SK-N-SH (cell line): Measurements from ENCODE around the gene PIBF1. TPM values are rescaled to one million over a fixed set of nuclear protein-coding genes. Genes with fewer than 3 reads are reported as not detected.

ENCODE experiments used
- CTCF ChIA-PET: fragments of 300-600, 350-600 bp; formaldehyde crosslinking; extraction: SDS; loops from one replicate; lab custom pipeline; 2021; lab: Yijun Ruan, JAX
- POLR2A ChIA-PET: fragments of 350-600 bp; sonication (Branson Sonifier 250); formaldehyde crosslinking; extraction: SDS; loops from one replicate; lab custom pipeline; 2020; ENCODE audit warnings: antibody characterized with exemption, inconsistent platforms; lab: Yijun Ruan, JAX
- DNase-seq: peaks from one replicate; pipeline ENCODE4 v3.0.0; 2012
- H2AFZ ChIP-seq: fragments of 200-600 bp; sonication (generic); 2 replicates; pipeline ENCODE4 v1.8.1; 2016; ENCODE audit warnings: antibody characterized with exemption, mild to moderate bottlenecking, low read depth
- H3F3A ChIP-seq: fragments of 200-600 bp; sonication (generic); replicated peaks from 2 replicates; pipeline ENCODE3; 2016; ENCODE audit warnings: antibody characterized with exemption, mild to moderate bottlenecking; ENCODE audit not compliant: insufficient read depth
- H3K27ac ChIP-seq, 2 experiments: fragments of 200-500 bp in 1 of 2; fragments of 200-600 bp in 1 of 2; sonication (Bioruptor generic) in 1 of 2; sonication (generic), shearing (Covaris generic) in 1 of 2; 2 replicates each; pipeline versions ENCODE4 v1.5.1 to v1.6.1; 2014 to 2016; ENCODE audit warnings: low read depth in 2 of 2, inconsistent platforms in 1 of 2, low read length in 1 of 2, mild to moderate bottlenecking in 1 of 2, mixed read lengths in 1 of 2
- H3K27me3 ChIP-seq: fragments of 200-600 bp; sonication (generic), shearing (Covaris generic); 2 replicates; pipeline ENCODE4 v1.6.1; 2016; ENCODE audit warnings: mixed run types; ENCODE audit not compliant: insufficient read depth
- H3K36me3 ChIP-seq, 2 experiments: fragments of 200-500 bp in 1 of 2; fragments of 200-600 bp in 1 of 2; sonication (Bioruptor generic) in 1 of 2; sonication (generic) in 1 of 2; replicated peaks in 1 of 2; 2 replicates each; pipeline versions ENCODE3 to v1.5.1; 2014 to 2016; ENCODE audit warnings: low read length in 1 of 2, mild to moderate bottlenecking in 1 of 2; ENCODE audit not compliant: insufficient read depth in 2 of 2, control insufficient read depth in 1 of 2
- H3K4me1 ChIP-seq, 2 experiments: fragments of 200-500 bp in 1 of 2; fragments of 200-600 bp in 1 of 2; sonication (Bioruptor generic) in 1 of 2; sonication (generic), shearing (Covaris generic) in 1 of 2; 2 replicates each; pipeline versions ENCODE4 v1.5.1 to v1.6.1; 2014 to 2016; ENCODE audit warnings: low read depth in 1 of 2, low read length in 1 of 2, mixed run types in 1 of 2; ENCODE audit not compliant: insufficient read depth in 2 of 2, control insufficient read depth in 1 of 2
- H3K4me2 ChIP-seq: fragments of 200-600 bp; sonication (generic), shearing (Covaris generic); 2 replicates; pipeline ENCODE4 v1.6.1; 2017; ENCODE audit warnings: mixed run types
- H3K4me3 ChIP-seq, 2 experiments: fragments of 200-500 bp in 1 of 2; fragments of 200-600 bp in 1 of 2; sonication (Bioruptor generic) in 1 of 2; sonication (generic), shearing (Covaris generic) in 1 of 2; 2 replicates each; pipeline versions ENCODE4 v1.5.1 to v1.8.1; 2014 to 2016; ENCODE audit warnings: low read depth in 2 of 2, inconsistent platforms in 1 of 2, low read length in 1 of 2, mild to moderate bottlenecking in 1 of 2, mixed read lengths in 1 of 2, moderate library complexity in 1 of 2
- H3K79me2 ChIP-seq: fragments of 200-600 bp; sonication (generic); 2 replicates; pipeline ENCODE4 v1.8.1; 2017; ENCODE audit warnings: mild to moderate bottlenecking; ENCODE audit not compliant: insufficient read depth
- H3K9ac ChIP-seq: fragments of 200-600 bp; sonication (generic); 2 replicates; pipeline ENCODE4 v1.6.1; 2017; ENCODE audit warnings: mixed run types
- H3K9me2 ChIP-seq: fragments of 200-600 bp; sonication (generic); 2 replicates; pipeline ENCODE4 v1.6.1; 2017; ENCODE audit warnings: mixed run types
- H3K9me3 ChIP-seq: fragments of 200-600 bp; sonication (generic); 2 replicates; pipeline ENCODE4 v1.6.1; 2017; ENCODE audit warnings: mixed run types, mild to moderate bottlenecking, moderate library complexity
- H4K20me1 ChIP-seq: fragments of 200-600 bp; sonication (generic); 2 replicates; pipeline ENCODE4 v1.6.1; 2017; ENCODE audit warnings: mild to moderate bottlenecking, mixed run types; ENCODE audit not compliant: insufficient read depth
- ELF1 ChIP-seq: IDR thresholded peaks from 2 replicates; pipeline ENCODE4 v1.4.0; 2012
- EP300 ChIP-seq, 2 experiments: IDR thresholded peaks; 2 replicates each; pipeline versions ENCODE4 v1.4.0 to v1.6.1; 2012; ENCODE audit warnings: borderline replicate concordance in 1 of 2, low read depth in 1 of 2, low read length in 1 of 2
- EZH2phosphoT487 ChIP-seq: fragments of 200-600 bp; sonication (generic); IDR thresholded peaks from 2 replicates; pipeline ENCODE4 v1.6.1; 2017; ENCODE audit warnings: low read depth, mixed run types, mild to moderate bottlenecking, antibody characterized with exemption, moderate library complexity, borderline replicate concordance
- FOSL2 ChIP-seq: IDR thresholded peaks from 2 replicates; pipeline ENCODE4 v1.4.0; 2012; ENCODE audit warnings: low read depth, mild to moderate bottlenecking, moderate library complexity, borderline replicate concordance
- FOXM1 ChIP-seq: IDR thresholded peaks from 2 replicates; pipeline ENCODE4 v1.4.0; 2012; ENCODE audit warnings: low read depth, mild to moderate bottlenecking
- GABPA ChIP-seq: IDR thresholded peaks from 2 replicates; pipeline ENCODE4 v1.4.0; 2012; ENCODE audit warnings: low read depth, mild to moderate bottlenecking
- GATA2 ChIP-seq: sonication (generic); formaldehyde crosslinking; IDR thresholded peaks from 2 replicates; pipeline ENCODE4 v1.5.0; 2020; ENCODE audit warnings: mild to moderate bottlenecking, missing genetic modification reagents
- JUND ChIP-seq: IDR thresholded peaks from 2 replicates; pipeline ENCODE4 v1.4.0; 2012
- MEF2A ChIP-seq: IDR thresholded peaks from 2 replicates; pipeline ENCODE4 v1.4.0; 2012; ENCODE audit warnings: low read depth, borderline replicate concordance
- MXI1 ChIP-seq: IDR thresholded peaks from 2 replicates; pipeline ENCODE4 v1.6.1; 2012; ENCODE audit warnings: mild to moderate bottlenecking, low read depth, low read length, improper control_type of control experiment
- NFIC ChIP-seq: IDR thresholded peaks from 2 replicates; pipeline ENCODE4 v1.4.0; 2012; ENCODE audit warnings: borderline replicate concordance
- PBX3 ChIP-seq: IDR thresholded peaks from 2 replicates; pipeline ENCODE4; 2012
- POLR2AphosphoS5 ChIP-seq: IDR thresholded peaks from 2 replicates; pipeline ENCODE4 v1.6.1; 2012; ENCODE audit warnings: low read depth, low read length
- RCOR1 ChIP-seq: fragments of 150-350 bp; IDR thresholded peaks from 2 replicates; pipeline ENCODE4 v1.6.1; 2017; ENCODE audit warnings: antibody characterized with exemption, low read length
- RXRA ChIP-seq: IDR thresholded peaks from 2 replicates; pipeline ENCODE4 v1.4.0; 2012; ENCODE audit warnings: low read depth, mild to moderate bottlenecking, borderline replicate concordance
- SMC3 ChIP-seq: IDR thresholded peaks from 2 replicates; pipeline ENCODE4 v1.6.1; 2012; ENCODE audit warnings: low read depth, low read length, improper control_type of control experiment
- TCF12 ChIP-seq: IDR thresholded peaks from 2 replicates; pipeline ENCODE4 v1.4.0; 2012
- TEAD4 ChIP-seq: IDR thresholded peaks from 2 replicates; pipeline ENCODE4 v1.4.0; 2012; ENCODE audit warnings: mild to moderate bottlenecking, borderline replicate concordance; ENCODE audit not compliant: insufficient read depth
- USF1 ChIP-seq: IDR thresholded peaks from 2 replicates; pipeline ENCODE4 v1.4.0; 2012; ENCODE audit warnings: low read depth, borderline replicate concordance
- YY1 ChIP-seq: IDR thresholded peaks from 2 replicates; pipeline ENCODE4 v1.4.0; 2012; ENCODE audit warnings: low read depth, mild to moderate bottlenecking
- ZBTB33 ChIP-seq: IDR thresholded peaks from 2 replicates; pipeline ENCODE4 v1.4.0; 2012; ENCODE audit warnings: low read depth, borderline replicate concordance
- WGBS: methylation state at CpG from one replicate; pipeline ENCODE4 v1.1.6; 2017; ENCODE audit warnings: low lambda C conversion rate; 5-methylcytosine and 5-hydroxymethylcytosine counted together
- polyA plus RNA-seq, 3 experiments: library from polyadenylated mRNA; depleted of rRNA; stranded (reverse); fragments of >200 nt; gene quantifications; 2 replicates each; pipeline ENCODE4 v1.2.3, GENCODE V29; 2012
- TF ChIP-seq, protein P1 (sequence below): fragments of 200-600 bp; sonication (generic); IDR thresholded peaks from 2 replicates; pipeline ENCODE4 v1.6.1; 2017; ENCODE audit warnings: antibody characterized with exemption, mild to moderate bottlenecking, moderate library complexity
- TF ChIP-seq, protein P2 (sequence below): fragments of 150-350 bp; IDR thresholded peaks from 2 replicates; pipeline ENCODE4 v1.6.1; 2016; ENCODE audit warnings: mild to moderate bottlenecking, low read depth, low read length

The PIBF1 gene
- polyA plus RNA-seq, 1 of the 3 experiments (the other 2 are of a cell fraction): 3.9 TPM

- TF ChIP-seq, protein P1, sequence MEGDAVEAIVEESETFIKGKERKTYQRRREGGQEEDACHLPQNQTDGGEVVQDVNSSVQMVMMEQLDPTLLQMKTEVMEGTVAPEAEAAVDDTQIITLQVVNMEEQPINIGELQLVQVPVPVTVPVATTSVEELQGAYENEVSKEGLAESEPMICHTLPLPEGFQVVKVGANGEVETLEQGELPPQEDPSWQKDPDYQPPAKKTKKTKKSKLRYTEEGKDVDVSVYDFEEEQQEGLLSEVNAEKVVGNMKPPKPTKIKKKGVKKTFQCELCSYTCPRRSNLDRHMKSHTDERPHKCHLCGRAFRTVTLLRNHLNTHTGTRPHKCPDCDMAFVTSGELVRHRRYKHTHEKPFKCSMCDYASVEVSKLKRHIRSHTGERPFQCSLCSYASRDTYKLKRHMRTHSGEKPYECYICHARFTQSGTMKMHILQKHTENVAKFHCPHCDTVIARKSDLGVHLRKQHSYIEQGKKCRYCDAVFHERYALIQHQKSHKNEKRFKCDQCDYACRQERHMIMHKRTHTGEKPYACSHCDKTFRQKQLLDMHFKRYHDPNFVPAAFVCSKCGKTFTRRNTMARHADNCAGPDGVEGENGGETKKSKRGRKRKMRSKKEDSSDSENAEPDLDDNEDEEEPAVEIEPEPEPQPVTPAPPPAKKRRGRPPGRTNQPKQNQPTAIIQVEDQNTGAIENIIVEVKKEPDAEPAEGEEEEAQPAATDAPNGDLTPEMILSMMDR: no peak
- TF ChIP-seq, protein P2, sequence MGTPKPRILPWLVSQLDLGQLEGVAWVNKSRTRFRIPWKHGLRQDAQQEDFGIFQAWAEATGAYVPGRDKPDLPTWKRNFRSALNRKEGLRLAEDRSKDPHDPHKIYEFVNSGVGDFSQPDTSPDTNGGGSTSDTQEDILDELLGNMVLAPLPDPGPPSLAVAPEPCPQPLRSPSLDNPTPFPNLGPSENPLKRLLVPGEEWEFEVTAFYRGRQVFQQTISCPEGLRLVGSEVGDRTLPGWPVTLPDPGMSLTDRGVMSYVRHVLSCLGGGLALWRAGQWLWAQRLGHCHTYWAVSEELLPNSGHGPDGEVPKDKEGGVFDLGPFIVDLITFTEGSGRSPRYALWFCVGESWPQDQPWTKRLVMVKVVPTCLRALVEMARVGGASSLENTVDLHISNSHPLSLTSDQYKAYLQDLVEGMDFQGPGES: no peak
- no peak for TF ChIP-seq JUND
- no peak for TF ChIP-seq GABPA
- TF ChIP-seq POLR2AphosphoS5: no peak
- TF ChIP-seq RCOR1: no peak
- no peak for TF ChIP-seq FOXM1
- no peak for TF ChIP-seq GATA2 (CRISPR knock-in tag)
- TF ChIP-seq ZBTB33: no peak
These were observed 130.0 kb downstream of the PIBF1 start (continued) for GRCh38 chr13:72911981-72912380.

GRCh38 chr13:72920097-72920496, 138.2 kb downstream of the PIBF1 start:
- no peak for DNase-seq
- Histone ChIP-seq H3K9ac (no peak overlapping the region), H3F3A (peaks cover 11% of the 10 kb centered on the region), H3K27me3 (no peaks in the 10 kb centered on the region), H3K9me3 (no peaks in the 10 kb centered on the region), H3K27ac (peak overlapping the region in 1 of 2 experiments; percentile 25; a peak in 3 of 4 replicates), H3K36me3 (peaks cover 21 to 25% of the 10 kb centered on the region in 2 experiments), H3K9me2 (no peaks in the 10 kb centered on the region), H3K4me3 (no peak overlapping the region), H3K4me1 (no peaks in the 10 kb centered on the region), H2AFZ (no peak overlapping the region), H3K79me2 (no peaks in the 10 kb centered on the region), H3K4me2 (no peak overlapping the region), H4K20me1 (no peaks in the 10 kb centered on the region)
- CTCF ChIA-PET: no interaction called here
- TF ChIP-seq EZH2phosphoT487 (no peak), MEF2A (peak; percentile 91), NFIC (peak; percentile 32; the same call in 1 of the 2 replicates), USF1 (no peak), JUND (no peak), RXRA (no peak), ELF1 (no peak), SMC3 (no peak), FOXM1 (no peak), ZBTB33 (no peak), PBX3 (peak; percentile 35; the same call in 1 of the 2 replicates), TEAD4 (0 out of 2 replicates have a peak, but pooled peaks have one; percentile 41), EP300 (IDR thresholded peaks at IDR 0.05; ENCODE audit: borderline replicate concordance in 1 of 2, low read depth in 1 of 2, low read length in 1 of 2) (peak in 1 of 2 experiments; percentile 27; a peak in 1 of 4 replicates), MXI1 (no peak), TCF12 (peak; percentile 48; the same call in 1 of the 2 replicates), FOSL2 (peak; percentile 33; the same call in 1 of the 2 replicates), YY1 (no peak)
- 34% methylated on average over 2 of the region's 2 CpGs for WGBS
- POLR2A ChIA-PET: no interaction called here
